HepG2 (cell line): Measurements from ENCODE around the gene PLEKHB2. TPM values are rescaled to one million over a fixed set of nuclear protein-coding genes. Genes with fewer than 3 reads are reported as not detected.

Experiments used
- FOSL2 ChIP-seq: sonication (generic); formaldehyde crosslinking; IDR thresholded peaks from 2 replicates; pipeline ENCODE4 v1.4.0; 2020; ENCODE audit warnings: missing genetic modification reagents
- FOXO4 ChIP-seq: sonication (generic); formaldehyde crosslinking; conservative IDR thresholded peaks from 2 replicates; pipeline ENCODE4 v1.8.1; 2023; ENCODE audit warnings: missing genetic modification reagents
- HNF4A ChIP-seq: sonication (generic); formaldehyde crosslinking; IDR thresholded peaks from 2 replicates; pipeline ENCODE4 v1.4.0; 2020; ENCODE audit warnings: missing genetic modification reagents
- IRX3 ChIP-seq: sonication (generic); formaldehyde crosslinking; IDR thresholded peaks from 2 replicates; pipeline ENCODE4 v1.8.1; 2023; ENCODE audit warnings: mild to moderate bottlenecking, low read depth, missing genetic modification reagents, borderline replicate concordance
- ISL2 ChIP-seq: sonication (generic); formaldehyde crosslinking; IDR thresholded peaks from 2 replicates; pipeline ENCODE4 v1.5.0; 2020; ENCODE audit warnings: missing genetic modification reagents
- RAD51 ChIP-seq: fragments of 450-650 bp; IDR thresholded peaks from 2 replicates; pipeline ENCODE4 v1.6.1; 2016; ENCODE audit warnings: borderline replicate concordance
- REL ChIP-seq: sonication (generic); formaldehyde crosslinking; conservative IDR thresholded peaks from 2 replicates; pipeline ENCODE4 v1.8.0; 2022; ENCODE audit warnings: mild to moderate bottlenecking, missing genetic modification reagents, moderate library complexity
- SMAD3 ChIP-seq: sonication (generic); formaldehyde crosslinking; IDR thresholded peaks from 2 replicates; pipeline ENCODE4 v1.4.0; 2020; ENCODE audit warnings: missing genetic modification reagents
- SMC3 ChIP-seq: IDR thresholded peaks from 2 replicates; pipeline ENCODE4 v1.6.1; 2011; ENCODE audit warnings: low read length, improper control_type of control experiment
- TFAP4 ChIP-seq: sonication (generic); IDR thresholded peaks from 2 replicates; pipeline ENCODE4 v1.6.1; 2016; ENCODE audit warnings: low read depth, borderline replicate concordance
- TOPORS ChIP-seq: sonication (generic); formaldehyde crosslinking; IDR thresholded peaks from 2 replicates; pipeline ENCODE4 v1.8.0; 2023; ENCODE audit warnings: mild to moderate bottlenecking, missing genetic modification reagents
- ZBTB25 ChIP-seq: IDR thresholded peaks from 2 replicates; pipeline ENCODE4 v1.6.1; 2018; ENCODE audit warnings: missing genetic modification reagents
- ZMAT3 ChIP-seq: sonication (generic); formaldehyde crosslinking; conservative IDR thresholded peaks from 2 replicates; pipeline ENCODE4 v1.7.0; 2021; ENCODE audit warnings: missing genetic modification reagents
- ZMYM4 ChIP-seq: sonication (generic); formaldehyde crosslinking; IDR thresholded peaks from 2 replicates; pipeline ENCODE4 v1.8.1; 2023; ENCODE audit warnings: mild to moderate bottlenecking, missing genetic modification reagents
- ZNF235 ChIP-seq: sonication (generic); formaldehyde crosslinking; IDR thresholded peaks from 2 replicates; pipeline ENCODE4 v1.8.1; 2023; ENCODE audit warnings: mild to moderate bottlenecking, missing genetic modification reagents, borderline replicate concordance
- ZNF44 ChIP-seq: sonication (generic); formaldehyde crosslinking; IDR thresholded peaks from 2 replicates; pipeline ENCODE4 v1.5.1; 2020; ENCODE audit warnings: mild to moderate bottlenecking, missing genetic modification reagents
- ZNF589 ChIP-seq: sonication (generic); formaldehyde crosslinking; conservative IDR thresholded peaks from 2 replicates; pipeline ENCODE4 v1.8.0; 2022; ENCODE audit warnings: mild to moderate bottlenecking, moderate library complexity, missing genetic modification reagents
- ZNF609 ChIP-seq: sonication (generic); formaldehyde crosslinking; IDR thresholded peaks from 2 replicates; pipeline ENCODE4 v1.4.0; 2020; ENCODE audit warnings: mild to moderate bottlenecking, missing genetic modification reagents, borderline replicate concordance
- ZNF784 ChIP-seq: sonication (generic); formaldehyde crosslinking; IDR thresholded peaks from 2 replicates; pipeline ENCODE4 v1.5.1; 2020; ENCODE audit warnings: missing genetic modification reagents, mild to moderate bottlenecking, borderline replicate concordance
- ZSCAN12 ChIP-seq: sonication (generic); formaldehyde crosslinking; IDR thresholded peaks from 2 replicates; pipeline ENCODE4 v1.9.0; 2021; ENCODE audit warnings: mild to moderate bottlenecking, missing genetic modification reagents
- ZSCAN31 ChIP-seq: sonication (generic); formaldehyde crosslinking; IDR thresholded peaks from 2 replicates; pipeline ENCODE4 v1.5.0; 2020; ENCODE audit warnings: low read depth, mild to moderate bottlenecking, missing genetic modification reagents
- polyA plus RNA-seq, 8 experiments: library from polyadenylated mRNA; depleted of rRNA in 3 of 8; stranded (reverse) in 7 of 8; unstranded in 1 of 8; fragments of >200 nt; fragmentation: Illumina TruSeq in 4 of 8; extraction: Trizol in 4 of 8; gene quantifications; 2 replicates each; pipeline versions ENCODE4 v1.2.1 to v1.2.3, GENCODE V29; 2011 to 2016; ENCODE audit warnings: low read depth in 4 of 8, missing spikeins in 1 of 8, mixed read lengths in 1 of 8; ENCODE audit not compliant: insufficient read depth in 1 of 8
- total RNA-seq, 5 experiments: library from RNA; depleted of rRNA; stranded (reverse); fragments of >200 nt; fragmentation: Illumina TruSeq; extraction: Trizol; gene quantifications; 2 replicates each; pipeline ENCODE4 v1.2.3, GENCODE V29; 2016; ENCODE audit warnings: low read depth in 1 of 5

PLEKHB2 gene
- total and polyA plus RNA-seq, 2 of the 13 experiments (the other 11 are each of a cell fraction or from before 2014, with no cell fraction given) = 73.0 to 78.9 TPM

GRCh38 chr2:131093006-131093695, 12.0 kb upstream of the PLEKHB2 start, which contains the start of gene FAM168B (continued):
- TF ChIP-seq TFAP4 (no peak), FOXO4 (CRISPR knock-in tag) (no peak), ZNF589 (CRISPR knock-in tag) (0 out of 2 replicates have a peak, but pooled peaks have one; percentile 39), REL (CRISPR knock-in tag) (0 out of 2 replicates have a peak, but pooled peaks have one; percentile 60), ZNF784 (CRISPR knock-in tag) (peak; percentile 93), TOPORS (CRISPR knock-in tag) (peak; percentile 52; the same call in 1 of the 2 replicates), ZMAT3 (CRISPR knock-in tag) (peak; percentile 84; the same call in 1 of the 2 replicates), ISL2 (CRISPR knock-in tag) (peak; percentile 42; the same call in 1 of the 2 replicates), ZNF235 (CRISPR knock-in tag) (peak; percentile 62; the same call in 1 of the 2 replicates), ZMYM4 (peak; percentile 87), SMAD3 (CRISPR knock-in tag) (no peak; the same call in 1 of the 2 replicates), ZNF609 (CRISPR knock-in tag) (no peak), ZSCAN31 (CRISPR knock-in tag) (peak; percentile 65), SMC3 (no peak), ZBTB25 (CRISPR knock-in tag) (peak; percentile 86; the same call in 1 of the 2 replicates), HNF4A (CRISPR knock-in tag) (peak; percentile 25; the same call in 1 of the 2 replicates), IRX3 (CRISPR knock-in tag) (peak; percentile 36; the same call in 1 of the 2 replicates), FOSL2 (CRISPR knock-in tag) (no peak), ZSCAN12 (CRISPR knock-in tag) (no peak), RAD51 (no peak), ZNF44 (no peak)
